AG04450 (cell line): ENCODE measurements around the gene TMEM72. TPM values are rescaled to one million over a fixed set of nuclear protein-coding genes. Genes with fewer than 3 reads are reported as not detected.

Experiments used
- CTCF ChIA-PET: fragments of 300-600, 350-600 bp; formaldehyde crosslinking; extraction: SDS; loops from one replicate; lab custom pipeline; 2022; ENCODE audit warnings: antibody characterized with exemption, inconsistent platforms; lab: Charles Lee
- POLR2A ChIA-PET: fragments of 350-600 bp; formaldehyde crosslinking; extraction: SDS; loops from one replicate; lab custom pipeline; 2021; ENCODE audit warnings: antibody characterized with exemption, inconsistent platforms; lab: Yijun Ruan, JAX
- DNase-seq: peaks from one replicate; pipeline ENCODE4 v3.0.0-alpha.2; 2011; ENCODE audit warnings: low read depth, low spot score
- H3K27ac ChIP-seq: one replicate; pipeline ENCODE4 v1.5.1; 2012; ENCODE audit warnings: low read depth, low read length, control low read depth
- H3K27me3 ChIP-seq: one replicate; pipeline ENCODE4 v1.6.0; 2012; ENCODE audit warnings: low read length; ENCODE audit not compliant: control insufficient read depth, insufficient read depth
- H3K4me3 ChIP-seq: 2 replicates; pipeline ENCODE4 v1.5.1; 2011; ENCODE audit warnings: mild to moderate bottlenecking, low read depth, low read length, control low read depth
- H3K9me3 ChIP-seq: 2 replicates; pipeline ENCODE4 v1.5.1; 2012; ENCODE audit warnings: low read length; ENCODE audit not compliant: control insufficient read depth, insufficient read depth
- CTCF ChIP-seq: IDR thresholded peaks from 2 replicates; pipeline ENCODE4 v1.5.1; 2011; ENCODE audit warnings: low read depth, low read length, control low read depth, inconsistent platforms
- polyA plus RNA-seq: library from polyadenylated mRNA; depleted of rRNA; stranded (reverse); fragments of >200 nt; gene quantifications from 2 replicates; pipeline ENCODE4 v1.2.3, GENCODE V29; 2011

Gene TMEM72
- polyA plus RNA-seq, 1 experiment = not detected

- H3K4me3 ChIP-seq = no peak overlapping the region
- no peaks in the 10 kb centered on the region; the same call in 1 of the 2 replicates for H3K9me3 ChIP-seq
- no peak for DNase-seq
- H3K27me3 ChIP-seq = no peaks in the 10 kb centered on the region
- peak; percentile 30 for TF ChIP-seq CTCF
- POLR2A ChIA-PET = interaction anchor here (0.9 kb wide), 1 partner anchor 15 kb away, joined by 4 read pairs; the partner anchor contains the start of gene DEPP1
- H3K27ac ChIP-seq = no peak overlapping the region
- CTCF ChIA-PET = interaction anchor here (0.6 to 3.9 kb wide), 3 partner anchors 11 to 30 kb away, joined by 3 to 12 read pairs (median 7); no protein-coding TSS in a partner anchor
These were observed 52.0 kb downstream of the TMEM72 start for GRCh38 chr10:44962870-44963738.

- no peak for DNase-seq
- POLR2A ChIA-PET = interaction anchor here (0.9 kb wide), 1 partner anchor 14 kb away, joined by 4 read pairs; the partner anchor contains the start of gene DEPP1
- Histone ChIP-seq H3K4me3 (no peak overlapping the region), H3K9me3 (no peaks in the 10 kb centered on the region; the same call in 1 of the 2 replicates), H3K27ac (peak overlapping the region; percentile 31), H3K27me3 (no peaks in the 10 kb centered on the region)
- CTCF ChIA-PET = interaction anchor here (2.0 to 3.9 kb wide), 2 partner anchors 10 to 31 kb away, joined by 7 to 12 read pairs; no protein-coding TSS in a partner anchor
- TF ChIP-seq CTCF = no peak
These were observed 52.9 kb downstream of the TMEM72 start for GRCh38 chr10:44963772-44964633.

GRCh38 chr10:44965104-44965503 is 54.0 kb downstream of the TMEM72 start:
- CTCF ChIA-PET = interaction anchor here (1.6 to 4.5 kb wide), 2 partner anchors 11 to 32 kb away, joined by 4 to 18 read pairs; no protein-coding TSS in a partner anchor
- POLR2A ChIA-PET = interaction anchor here (1.1 kb wide), 1 partner anchor 16 kb away, joined by 3 read pairs; no protein-coding TSS in a partner anchor
- no peaks in the 10 kb centered on the region; the same call in 1 of the 2 replicates for H3K9me3 ChIP-seq
- H3K27ac ChIP-seq = no peak overlapping the region
- H3K27me3 ChIP-seq = no peaks in the 10 kb centered on the region
- no peak for TF ChIP-seq CTCF
- no peak overlapping the region for H3K4me3 ChIP-seq
- no peak for DNase-seq

- TF ChIP-seq CTCF = no peak
- Histone ChIP-seq H3K27ac (no peak overlapping the region), H3K9me3 (no peaks in the 10 kb centered on the region; the same call in 1 of the 2 replicates), H3K4me3 (no peak overlapping the region), H3K27me3 (no peaks in the 10 kb centered on the region)
- POLR2A ChIA-PET = interaction anchor here (1.1 to 1.3 kb wide), 2 partner anchors 13 to 15 kb away, joined by 3 to 7 read pairs; partner anchors contain the start of gene DEPP1
- CTCF ChIA-PET = interaction anchor here (1.0 to 4.5 kb wide), 5 partner anchors 9 to 33 kb away, joined by 3 to 18 read pairs (median 4); no protein-coding TSS in a partner anchor
- DNase-seq = no peak
These were observed 54.5 kb downstream of the TMEM72 start for GRCh38 chr10:44965651-44966097.
